Trophoblast cell (in vitro differentiated cells and primary cell): ENCODE measurements around the gene LONP2.
"Not testable (repeated sequence)": the region's sequence is repeated elsewhere in the genome, so short reads cannot be mapped to it uniquely, and the experiment has no call there.

ENCODE experiments used
- DNase-seq, 2 donors: peaks; one replicate each; pipeline ENCODE4 v3.0.0-alpha.2; 2016
- H2AFZ ChIP-seq: 2 replicates; pipeline ENCODE4 v1.6.1; 2013; ENCODE audit warnings: low read length, moderate library complexity, mild to moderate bottlenecking; ENCODE audit not compliant: insufficient read depth, poor library complexity
- H2AK5ac ChIP-seq: 2 replicates; pipeline ENCODE4 v1.6.1; 2013; ENCODE audit warnings: mild to moderate bottlenecking, low read length
- H2BK120ac ChIP-seq: 2 replicates; pipeline ENCODE4 v1.6.1; 2013; ENCODE audit warnings: low read length, mild to moderate bottlenecking, moderate library complexity; ENCODE audit not compliant: insufficient read depth, poor library complexity
- H2BK12ac ChIP-seq: 2 replicates; pipeline ENCODE4 v1.6.1; 2013; ENCODE audit warnings: mild to moderate bottlenecking, low read length, moderate library complexity
- H2BK5ac ChIP-seq: 2 replicates; pipeline ENCODE4 v1.6.1; 2013; ENCODE audit warnings: low read length, low read depth, moderate library complexity, mild to moderate bottlenecking; ENCODE audit not compliant: poor library complexity
- H3K14ac ChIP-seq: 2 replicates; pipeline ENCODE4 v1.6.1; 2013; ENCODE audit warnings: mild to moderate bottlenecking, low read length
- H3K18ac ChIP-seq: 2 replicates; pipeline ENCODE4 v1.6.1; 2013; ENCODE audit warnings: mild to moderate bottlenecking, low read length
- H3K23ac ChIP-seq: 2 replicates; pipeline ENCODE4 v1.6.1; 2013; ENCODE audit warnings: low read length
- H3K27ac ChIP-seq: 2 replicates; pipeline ENCODE4 v1.5.1; 2013; ENCODE audit warnings: low read depth, mild to moderate bottlenecking, inconsistent platforms, low read length, moderate library complexity
- H3K27me3 ChIP-seq: 2 replicates; pipeline ENCODE4 v1.6.1; 2013; ENCODE audit warnings: inconsistent platforms, mild to moderate bottlenecking, low read length, moderate library complexity; ENCODE audit not compliant: insufficient read depth
- H3K36me3 ChIP-seq, 2 experiments: 1 replicate in 1 of 2; 2 replicates in 1 of 2; pipeline ENCODE4 v1.6.1; 2013; ENCODE audit warnings: low read length in 2 of 2, mild to moderate bottlenecking in 2 of 2, moderate library complexity in 1 of 2; ENCODE audit not compliant: insufficient read depth in 2 of 2, control insufficient read depth in 1 of 2
- H3K4ac ChIP-seq: 2 replicates; pipeline ENCODE4 v1.6.1; 2013; ENCODE audit warnings: low read depth, mild to moderate bottlenecking, low read length, moderate library complexity
- H3K4me1 ChIP-seq, 2 experiments: 1 replicate in 1 of 2; 2 replicates in 1 of 2; pipeline ENCODE4 v1.6.1; 2013; ENCODE audit warnings: low read length in 2 of 2, mild to moderate bottlenecking in 2 of 2, moderate library complexity in 1 of 2; ENCODE audit not compliant: insufficient read depth in 2 of 2, control insufficient read depth in 1 of 2
- H3K4me2 ChIP-seq: 2 replicates; pipeline ENCODE4 v1.6.1; 2013; ENCODE audit warnings: inconsistent platforms, mild to moderate bottlenecking, low read length, moderate library complexity
- H3K4me3 ChIP-seq: 2 replicates; pipeline ENCODE4 v1.5.1; 2013; ENCODE audit warnings: mild to moderate bottlenecking, low read depth, low read length, inconsistent platforms
- H3K79me1 ChIP-seq: one replicate; pipeline ENCODE4 v1.6.1; 2013; ENCODE audit warnings: low read length
- H3K79me2 ChIP-seq: 2 replicates; pipeline ENCODE4 v1.6.1; 2013; ENCODE audit warnings: low read length, mild to moderate bottlenecking; ENCODE audit not compliant: control insufficient read depth, insufficient read depth, poor library complexity
- H3K9ac ChIP-seq: 2 replicates; pipeline ENCODE4 v1.6.1; 2013; ENCODE audit warnings: mild to moderate bottlenecking, low read length
- H3K9me3 ChIP-seq: 2 replicates; pipeline ENCODE4 v1.6.1; 2013; ENCODE audit warnings: low read depth, mild to moderate bottlenecking, control low read depth, inconsistent platforms, low read length; ENCODE audit not compliant: insufficient read depth
- H4K12ac ChIP-seq: 2 replicates; pipeline ENCODE4 v1.6.1; 2013; ENCODE audit warnings: low read depth, mild to moderate bottlenecking, low read length, moderate library complexity
- H4K8ac ChIP-seq: 2 replicates; pipeline ENCODE4 v1.6.1; 2013; ENCODE audit warnings: low read depth, mild to moderate bottlenecking, low read length, moderate library complexity
- H4K91ac ChIP-seq: one replicate; pipeline ENCODE4 v1.6.1; 2013; ENCODE audit warnings: low read depth, mild to moderate bottlenecking, low read length, moderate library complexity
- WGBS: extraction: QIAGEN DNeasy Blood & Tissue Kit; methylation state at CpG from one replicate; pipeline ENCODE4 v1.1.7; 2013; ENCODE audit warnings: missing lambda C conversion rate; ENCODE audit not compliant: insufficient read length, insufficient coverage; ENCODE audit errors: extremely low coverage; 5-methylcytosine and 5-hydroxymethylcytosine counted together

Gene LONP2

DNA sequence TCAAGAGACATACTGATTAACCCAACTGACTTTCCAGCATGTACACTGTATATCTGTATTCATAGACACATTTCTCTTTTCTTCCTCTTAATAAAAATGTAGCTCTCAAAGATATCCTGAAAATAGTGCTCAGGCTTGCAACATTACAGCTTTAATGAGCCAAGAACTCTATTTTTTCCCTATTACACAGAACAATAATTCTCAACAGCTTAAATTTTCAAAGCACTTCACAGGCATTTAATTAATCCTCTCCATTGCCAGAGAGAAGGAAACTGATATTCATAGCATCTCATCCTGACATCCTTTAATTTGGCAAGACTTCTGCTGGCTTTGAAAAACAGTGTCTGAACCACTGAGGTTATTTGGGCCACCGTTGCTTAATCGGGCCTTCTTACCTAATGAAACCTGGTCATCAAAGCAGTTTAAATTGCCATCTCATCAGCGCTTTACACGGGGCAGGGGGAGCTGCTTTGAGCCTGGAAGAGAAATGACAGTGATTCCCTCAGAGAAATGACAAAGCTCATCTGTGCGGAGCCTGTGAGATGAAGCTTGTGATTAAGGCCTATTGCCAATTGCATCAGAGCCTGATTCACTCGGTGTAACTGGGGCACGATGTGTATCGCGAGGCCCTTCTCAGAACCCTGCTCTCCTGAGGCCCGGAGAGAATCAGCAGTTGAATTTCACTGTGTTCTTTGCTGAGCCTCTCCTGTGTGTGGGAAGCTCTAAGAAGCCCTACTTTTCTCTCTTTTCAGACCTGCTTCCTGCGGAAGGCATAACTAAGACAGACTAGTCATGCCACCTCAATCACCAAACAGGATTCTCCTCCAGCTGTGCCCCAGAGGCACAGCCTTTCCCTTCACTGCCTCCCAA is 149.6 kb downstream of the LONP2 start:
- Histone ChIP-seq H3K27ac (no peak overlapping the region), H3K79me1 (peaks cover 4% of the 10 kb centered on the region), H3K27me3 (no peaks in the 10 kb centered on the region), H4K12ac (no peak overlapping the region), H2AK5ac (no peak overlapping the region), H3K4me1 (peaks cover 2 to 4% of the 10 kb centered on the region in 2 experiments), H3K4ac (no peak overlapping the region), H2AFZ (no peak overlapping the region), H2BK12ac (no peak overlapping the region), H3K23ac (no peak overlapping the region), H3K18ac (no peak overlapping the region), H2BK5ac (no peak overlapping the region), H3K36me3 (no peaks in the 10 kb centered on the region), H2BK120ac (no peak overlapping the region), H3K79me2 (no peaks in the 10 kb centered on the region), H4K91ac (no peak overlapping the region), H3K4me2 (no peak overlapping the region), H3K9ac (no peak overlapping the region), H3K14ac (no peak overlapping the region), H3K4me3 (no peak overlapping the region), H4K8ac (no peak overlapping the region), H3K9me3 (no peaks in the 10 kb centered on the region)
- peak in 1 of 2 donors; percentile 44 for DNase-seq
- WGBS = no CpG with 5 or more reads among the region's 11 CpGs

DNA sequence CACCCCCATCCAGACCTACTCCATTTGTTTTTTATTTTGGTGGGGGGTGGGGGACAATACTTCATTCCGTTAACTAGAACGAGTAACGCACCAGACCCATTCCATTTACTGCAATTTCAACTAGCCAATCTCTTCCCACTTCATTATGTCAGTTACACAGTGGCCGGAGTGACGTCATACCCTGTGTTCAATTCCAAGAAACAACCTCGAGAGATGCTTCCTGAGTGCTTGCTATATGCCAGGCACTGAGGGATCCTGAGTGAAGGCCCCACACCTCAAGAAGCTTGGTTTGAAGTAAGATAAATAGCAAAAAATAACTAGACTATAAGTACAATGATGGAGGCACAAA is 150.2 kb downstream of the LONP2 start:
- Histone ChIP-seq H3K18ac (no peak overlapping the region), H3K14ac (no peak overlapping the region), H2BK120ac (no peak overlapping the region), H2BK5ac (no peak overlapping the region), H3K27ac (no peak overlapping the region), H3K9ac (no peak overlapping the region), H2BK12ac (no peak overlapping the region), H3K4me2 (no peak overlapping the region), H2AFZ (no peak overlapping the region), H3K36me3 (no peaks in the 10 kb centered on the region), H3K79me2 (no peaks in the 10 kb centered on the region), H3K27me3 (no peaks in the 10 kb centered on the region), H3K4ac (no peak overlapping the region), H3K4me1 (peaks cover 2 to 4% of the 10 kb centered on the region in 2 experiments), H4K8ac (no peak overlapping the region), H3K23ac (no peak overlapping the region), H4K91ac (no peak overlapping the region), H3K79me1 (peaks cover 4% of the 10 kb centered on the region), H2AK5ac (no peak overlapping the region), H4K12ac (no peak overlapping the region), H3K4me3 (no peak overlapping the region), H3K9me3 (peaks cover 2% of the 10 kb centered on the region)
- no CpG with 5 or more reads among the region's 6 CpGs for WGBS
- no peak for DNase-seq

- Histone ChIP-seq H3K27ac (no peak overlapping the region), H3K27me3 (no peaks in the 10 kb centered on the region), H2BK12ac (no peak overlapping the region), H3K14ac (no peak overlapping the region), H3K9me3 (peaks cover 2% of the 10 kb centered on the region), H4K8ac (no peak overlapping the region), H3K4me1 (peaks cover 2 to 4% of the 10 kb centered on the region in 2 experiments), H3K4me2 (no peak overlapping the region), H2BK5ac (no peak overlapping the region), H4K91ac (no peak overlapping the region), H3K18ac (no peak overlapping the region), H3K23ac (no peak overlapping the region), H3K79me2 (no peaks in the 10 kb centered on the region), H3K4ac (no peak overlapping the region), H3K9ac (no peak overlapping the region), H4K12ac (no peak overlapping the region), H2AFZ (no peak overlapping the region), H3K79me1 (peaks cover 7% of the 10 kb centered on the region), H3K4me3 (no peak overlapping the region), H2BK120ac (no peak overlapping the region), H2AK5ac (no peak overlapping the region), H3K36me3 (no peaks in the 10 kb centered on the region)
- no peak for DNase-seq
- no CpG with 5 or more reads among the region's 3 CpGs for WGBS
Measured at GRCh38 chr16:48395375-48395774, 151.3 kb downstream of the LONP2 start.

DNA sequence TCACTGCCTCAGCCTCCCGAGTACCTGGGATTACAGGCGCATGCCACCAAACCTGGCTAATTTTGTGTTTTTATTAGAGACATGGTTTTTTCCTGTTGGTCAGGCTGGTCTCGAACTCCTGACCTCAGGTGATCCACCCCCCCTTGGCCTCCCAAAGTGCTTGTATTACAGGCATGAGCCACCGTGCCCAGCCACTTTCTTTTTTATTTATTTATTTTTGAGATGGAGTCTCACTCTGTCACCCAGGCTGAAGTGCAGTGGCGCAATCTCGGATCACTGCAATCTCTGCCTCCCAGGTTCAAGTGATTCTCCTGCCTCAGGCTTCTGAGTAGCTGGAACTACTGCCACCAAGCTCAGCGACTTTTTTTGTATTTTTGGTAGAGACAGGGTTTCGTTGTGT is 158.4 kb downstream of the LONP2 start:
- H4K8ac ChIP-seq, H3K23ac ChIP-seq, H3K79me2 ChIP-seq, H3K4me2 ChIP-seq, H3K9ac ChIP-seq, H2BK12ac ChIP-seq, H4K12ac ChIP-seq, H2BK5ac ChIP-seq, H2AK5ac ChIP-seq, H4K91ac ChIP-seq, H3K18ac ChIP-seq, H2BK120ac ChIP-seq, H3K14ac ChIP-seq, H3K27ac ChIP-seq, H3K27me3 ChIP-seq, H3K4me1 ChIP-seq, H3K9me3 ChIP-seq, H3K4me3 ChIP-seq, DNase-seq, H3K4ac ChIP-seq, H3K36me3 ChIP-seq, H2AFZ ChIP-seq, H3K79me1 ChIP-seq: not testable (repeated sequence)
- no CpG with 5 or more reads among the region's 8 CpGs for WGBS
